IPS-11a (cell line): ENCODE results near the gene OR5F1.

Source experiments
- H3K4me3 ChIP-seq: one replicate; pipeline ENCODE4 v1.5.1; 2013; ENCODE audit warnings: low read depth, low read length, control low read depth

OR5F1 gene

GRCh38 chr11:55994525-55994924 is at the start of gene OR5F1:
OR5F1 (minus strand) TSS chr11:55994625; CDS start chr11:55994625, 0 bp downstream.
- H3K4me3 ChIP-seq = no peak within 1 kb of the TSS

- no peak within 1 kb of the TSS for H3K4me3 ChIP-seq
These were observed 32.9 kb upstream of the OR5F1 start, which contains the start of gene OR5AS1 for GRCh38 chr11:56027354-56027753. OR5AS1 (plus strand) TSS chr11:56027654; CDS start chr11:56030419, 2,765 bp downstream.

GRCh38 chr11:56013805-56014204 is 19.4 kb upstream of the OR5F1 start:
- no peak overlapping the region for H3K4me3 ChIP-seq

GRCh38 chr11:56010716-56011115 is 16.3 kb upstream of the OR5F1 start:
- H3K4me3 ChIP-seq = no peak overlapping the region

GRCh38 chr11:55970935-55971334 is 23.5 kb downstream of the OR5F1 start:
- H3K4me3 ChIP-seq = no peak overlapping the region

- H3K4me3 ChIP-seq = no peak within 1 kb of the TSS
These were observed 24.6 kb downstream of the OR5F1 start, which contains the start of gene OR10AG1 for GRCh38 chr11:55969845-55970244. OR10AG1 (minus strand) TSS chr11:55969945; CDS start chr11:55969907, 38 bp downstream.

- H3K4me3 ChIP-seq = no peak overlapping the region
These were observed 26.5 kb downstream of the OR5F1 start for GRCh38 chr11:55967914-55968313.

- no peak overlapping the region for H3K4me3 ChIP-seq
These were observed 28.0 kb downstream of the OR5F1 start for GRCh38 chr11:55966391-55966790.

GRCh38 chr11:55956521-55956920 is 37.9 kb downstream of the OR5F1 start:
- no peak overlapping the region for H3K4me3 ChIP-seq

GRCh38 chr11:55949330-55949729 is 45.1 kb downstream of the OR5F1 start:
- no peak overlapping the region for H3K4me3 ChIP-seq
